ENCODE data around the gene C10orf105.

Gene C10orf105

GRCh38 chr10:71715860-71716259 is 3.7 kb downstream of the C10orf105 start:
- no peak overlapping the region for H3K4me3 ChIP-seq (ENCODE audit: low read depth, low read length)
- no peak for DNase-seq (ENCODE audit: low read depth)
- TF ChIP-seq CTCF (IDR thresholded peaks at IDR 0.05; ENCODE audit: low read depth, low read length, missing control alignments), result no peak

GRCh38 chr10:71715026-71715425 is 4.6 kb downstream of the C10orf105 start:
- H3K4me3 ChIP-seq (ENCODE audit: low read depth, low read length), result no peak overlapping the region
- DNase-seq (ENCODE audit: low read depth), result no peak
- TF ChIP-seq CTCF (IDR thresholded peaks at IDR 0.05; ENCODE audit: low read depth, low read length, missing control alignments), result no peak

- TF ChIP-seq CTCF (IDR thresholded peaks at IDR 0.05; ENCODE audit: low read depth, low read length, missing control alignments), result no peak
- no peak overlapping the region for H3K4me3 ChIP-seq (ENCODE audit: low read depth, low read length)
- no peak for DNase-seq (ENCODE audit: low read depth)
These were observed 5.0 kb downstream of the C10orf105 start for GRCh38 chr10:71714592-71714991.

GRCh38 chr10:71714031-71714410 is 5.6 kb downstream of the C10orf105 start:
- no peak for TF ChIP-seq CTCF (IDR thresholded peaks at IDR 0.05; ENCODE audit: low read depth, low read length, missing control alignments)
- no peak overlapping the region for H3K4me3 ChIP-seq (ENCODE audit: low read depth, low read length)
- no peak for DNase-seq (ENCODE audit: low read depth)

DNA sequence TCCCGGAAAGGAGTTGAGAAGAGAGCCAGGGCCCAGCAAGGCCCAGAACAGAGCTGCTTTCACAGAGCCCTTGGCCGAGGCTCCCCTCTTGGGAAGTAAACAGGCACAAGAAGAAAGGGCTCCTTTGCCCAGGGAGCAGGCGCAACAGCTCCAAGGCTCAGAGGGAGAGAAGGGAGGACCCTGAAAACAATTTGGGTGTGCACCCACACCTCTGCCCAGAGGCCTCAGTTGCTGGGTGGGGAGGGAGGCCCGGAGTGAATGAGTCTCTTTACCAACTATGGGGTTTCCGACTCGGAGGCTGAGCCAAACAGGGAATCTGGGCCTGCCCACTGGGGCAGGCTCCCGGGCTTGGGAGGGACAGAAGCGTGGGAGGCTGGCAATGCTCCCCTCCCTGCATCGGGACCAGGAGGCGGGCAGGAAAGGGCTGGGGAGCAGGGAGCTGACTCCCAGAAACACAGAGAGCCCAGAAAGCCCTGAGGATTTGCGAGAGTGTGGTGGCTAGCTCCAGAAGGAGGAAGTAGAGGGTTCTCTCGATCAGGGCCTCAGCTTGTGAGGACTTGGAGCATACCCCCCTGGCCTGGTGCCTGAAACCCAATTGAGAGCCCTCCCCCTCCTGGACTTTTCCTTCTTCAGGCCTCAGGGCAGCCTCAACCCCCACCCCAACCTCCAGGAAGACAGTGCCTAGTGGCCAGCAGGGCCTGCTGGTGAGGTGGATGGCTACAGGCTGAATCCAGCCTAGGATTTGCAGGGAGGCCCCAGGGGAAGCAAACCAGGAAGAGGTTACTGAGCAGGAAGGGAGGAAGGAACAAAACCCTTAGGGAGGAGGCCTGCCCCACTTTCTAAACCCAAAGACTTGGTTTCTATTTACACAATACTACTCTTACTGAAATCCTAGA is 6.2 kb downstream of the C10orf105 start:
- DNase-seq (ENCODE audit: low read depth), result no peak
- H3K4me3 ChIP-seq (ENCODE audit: low read depth, low read length), result no peak overlapping the region
- no peak for TF ChIP-seq CTCF (IDR thresholded peaks at IDR 0.05; ENCODE audit: low read depth, low read length, missing control alignments)

- no peak overlapping the region for H3K4me3 ChIP-seq (ENCODE audit: low read depth, low read length)
- no peak for DNase-seq (ENCODE audit: low read depth)
- TF ChIP-seq CTCF (IDR thresholded peaks at IDR 0.05; ENCODE audit: low read depth, low read length, missing control alignments), result no peak
These were observed 6.9 kb downstream of the C10orf105 start for GRCh38 chr10:71712572-71713134.

Measured in GM12864 (cell line).